ENCODE data around the gene MAEL. TPM values are rescaled to one million over a fixed set of nuclear protein-coding genes. Genes with fewer than 3 reads are reported as not detected.

The MAEL gene
- not detected for polyA plus RNA-seq (2013, experiment 1 of 2; ENCODE audit: insufficient read length)
- not detected for polyA plus RNA-seq (2013, experiment 2 of 2; ENCODE audit: insufficient read length)

GRCh38 chr1:166988974-166989515 is at the start of gene MAEL:
Gene MAEL, plus strand, starts transcription at chr1:166989280. Its CDS starts 73 bp downstream, at chr1:166989353.
- no peak for DNase-seq

GRCh38 chr1:166939741-166940375 is 49.2 kb upstream of the MAEL start:
- DNase-seq, result no peak

- peak; percentile 34 for DNase-seq
Observed at GRCh38 chr1:166944186-166944967, 44.7 kb upstream of the MAEL start.

- DNase-seq, result peak; percentile 64
Observed at GRCh38 chr1:166947398-166948043, 41.6 kb upstream of the MAEL start.

GRCh38 chr1:166948856-166949350 is 40.2 kb upstream of the MAEL start:
- no peak for DNase-seq

- DNase-seq, result no peak
Observed at GRCh38 chr1:166950156-166950555, 38.9 kb upstream of the MAEL start.

- no peak for DNase-seq
Observed at GRCh38 chr1:166951050-166951449, 38.0 kb upstream of the MAEL start.

- peak; percentile 70 for DNase-seq
Observed at GRCh38 chr1:166952002-166952746, 36.9 kb upstream of the MAEL start.

GRCh38 chr1:166953491-166953890 is 35.6 kb upstream of the MAEL start:
- no peak for DNase-seq

- DNase-seq, result no peak
Observed at GRCh38 chr1:166956057-166956850, 32.8 kb upstream of the MAEL start.

- no peak for DNase-seq
Observed at GRCh38 chr1:166956872-166957271, 32.2 kb upstream of the MAEL start.

GRCh38 chr1:166960858-166961474 is 28.1 kb upstream of the MAEL start:
- no peak for DNase-seq

GRCh38 chr1:166969074-166969677 is 19.9 kb upstream of the MAEL start:
- DNase-seq, result no peak

GRCh38 chr1:166971252-166971651 is 17.8 kb upstream of the MAEL start:
- no peak for DNase-seq

- no peak for DNase-seq
Observed at GRCh38 chr1:166972193-166972592, 16.9 kb upstream of the MAEL start.

GRCh38 chr1:166972826-166973225 is 16.3 kb upstream of the MAEL start:
- DNase-seq, result no peak

GRCh38 chr1:166974647-166975345 is 14.3 kb upstream of the MAEL start:
- no peak for DNase-seq

- DNase-seq, result peak; percentile 15
Observed at GRCh38 chr1:166975361-166976129, 13.5 kb upstream of the MAEL start, which contains the start of gene ILDR2. Gene ILDR2, minus strand, starts transcription at chr1:166975540. Its CDS starts 272 bp downstream, at chr1:166975268.

- no peak for DNase-seq
Observed at GRCh38 chr1:166977951-166978350, 11.1 kb upstream of the MAEL start.
